Stimulated activated CD8-positive, alpha-beta memory T cell treated with anti-CD3 and anti-CD28 coated beads, Interleukin-4, amount 100 ng/mL, for 48 hours (primary cell): Measurements from ENCODE around the gene TXNDC12.
"Not testable (repeated sequence)": the region's sequence is repeated elsewhere in the genome, so short reads cannot be mapped to it uniquely, and the experiment has no call there.

Experiments
- DNase-seq: peaks from one replicate; pipeline ENCODE4 v3.0.0-alpha.2; 2020

Gene TXNDC12

DNA sequence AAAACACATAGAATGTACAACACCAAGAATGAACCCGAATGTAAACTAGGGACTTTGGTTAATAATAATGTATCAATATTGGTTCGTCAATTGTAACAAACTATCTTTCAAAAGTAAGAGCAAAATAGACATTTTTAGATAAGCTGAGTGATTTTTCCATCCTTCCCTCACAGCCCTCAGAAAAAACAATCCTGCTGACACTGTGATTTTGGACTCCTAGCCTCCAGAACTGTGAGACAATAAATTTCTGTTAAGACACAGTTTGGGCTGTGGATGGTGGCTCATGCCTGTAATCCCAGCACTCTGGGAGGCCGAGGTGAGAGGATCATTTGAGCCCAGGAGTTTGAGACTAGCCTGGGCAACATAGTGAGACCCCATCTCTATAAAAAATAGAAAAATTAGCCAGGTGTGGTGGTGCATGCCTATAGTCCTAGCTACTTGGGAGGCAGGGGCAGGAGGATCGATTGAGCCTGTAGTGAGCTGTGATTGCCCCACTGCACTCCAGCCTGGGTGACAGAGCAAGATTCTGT, 9.3 kb downstream of the TXNDC12 start:
- DNase-seq, result not testable (repeated sequence)

DNA sequence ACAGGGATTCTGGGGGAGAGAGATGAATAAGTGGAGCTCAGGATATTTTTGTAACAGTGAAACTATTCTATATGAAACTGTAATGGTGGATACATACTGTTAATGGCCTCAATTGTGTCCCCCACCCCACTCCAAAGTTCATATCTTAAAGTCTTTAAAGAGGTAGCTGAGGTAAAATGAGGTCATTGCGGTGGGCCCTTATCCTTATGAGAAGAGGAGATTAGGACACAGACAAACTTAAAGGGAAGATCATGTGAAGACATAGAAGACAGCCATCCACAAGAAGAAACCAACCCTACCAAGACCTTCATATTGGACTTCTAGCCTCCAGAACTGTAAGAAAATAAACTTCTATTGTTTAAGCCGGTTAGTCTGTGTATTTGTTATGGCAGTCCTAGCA, 9.8 kb downstream of the TXNDC12 start:
- DNase-seq, result no peak

DNA sequence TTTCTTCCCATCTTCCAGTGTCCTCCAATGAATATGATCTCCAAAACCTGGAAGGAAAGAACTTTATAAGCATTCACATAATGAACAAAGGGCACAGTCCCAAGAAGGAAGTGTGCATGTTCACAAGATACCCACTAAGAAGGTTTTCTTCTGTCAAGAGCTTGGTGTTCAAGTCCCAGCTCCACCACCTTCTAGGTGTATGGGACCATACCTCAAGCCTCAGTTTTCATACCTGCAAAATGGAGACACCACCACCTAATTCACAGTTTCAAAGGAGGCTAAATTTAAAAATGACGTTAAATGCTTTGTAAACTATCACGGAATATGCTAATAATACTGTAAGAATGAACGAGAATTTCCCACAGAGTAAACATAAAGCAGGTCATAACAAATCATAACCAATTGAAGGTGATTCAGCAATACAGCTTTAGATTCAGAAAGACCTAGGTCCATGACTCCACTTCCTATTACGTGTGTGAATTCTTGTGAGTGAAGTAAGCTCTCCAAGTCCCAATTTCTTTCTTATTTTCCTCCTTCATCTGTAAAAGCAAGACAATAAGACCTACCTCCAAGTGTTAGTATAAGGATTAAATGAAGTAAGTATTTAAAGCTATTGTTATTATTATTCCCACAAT, 13.3 kb downstream of the TXNDC12 start:
- no peak for DNase-seq

DNA sequence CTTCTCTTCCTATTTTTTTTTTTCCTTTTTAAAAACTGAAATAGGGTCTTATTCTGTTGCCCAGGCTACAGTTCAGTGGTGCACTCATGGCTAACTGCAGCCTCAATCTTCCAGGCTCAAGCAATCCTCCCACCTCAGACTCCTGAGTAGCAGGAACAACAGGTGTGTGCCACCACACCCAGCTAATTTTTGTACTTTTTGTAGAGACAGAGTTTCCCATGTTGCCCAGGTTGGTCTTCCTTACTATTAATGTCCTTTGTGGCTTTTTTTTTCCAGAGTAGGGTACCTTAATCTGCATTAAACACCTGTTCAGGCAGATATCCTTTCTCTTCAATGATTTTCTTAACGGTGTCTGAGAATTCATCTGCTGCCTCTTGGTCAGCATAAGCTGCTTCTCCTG, 17.1 kb downstream of the TXNDC12 start:
- DNase-seq, result no peak

DNA sequence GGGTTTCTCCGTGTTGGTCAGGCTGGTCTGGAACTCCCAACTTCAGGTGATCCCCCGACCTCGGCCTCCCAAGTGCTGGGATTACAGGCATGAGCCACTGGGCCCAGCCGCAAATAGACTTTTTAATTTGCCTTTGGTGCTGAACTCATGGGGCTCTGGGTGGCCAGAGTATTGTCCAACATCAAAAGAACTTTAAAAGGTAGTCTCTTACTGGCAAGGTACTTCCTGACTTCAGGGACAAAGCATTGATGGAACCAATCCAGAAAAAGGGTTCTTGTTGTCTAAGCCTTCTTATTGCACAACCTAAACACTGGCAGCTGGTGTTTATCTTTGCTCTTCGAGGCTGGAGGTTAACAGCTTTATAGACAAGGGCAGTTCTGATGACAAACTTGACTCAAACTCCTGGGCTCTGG, 17.6 kb downstream of the TXNDC12 start:
- DNase-seq, result no peak

DNA sequence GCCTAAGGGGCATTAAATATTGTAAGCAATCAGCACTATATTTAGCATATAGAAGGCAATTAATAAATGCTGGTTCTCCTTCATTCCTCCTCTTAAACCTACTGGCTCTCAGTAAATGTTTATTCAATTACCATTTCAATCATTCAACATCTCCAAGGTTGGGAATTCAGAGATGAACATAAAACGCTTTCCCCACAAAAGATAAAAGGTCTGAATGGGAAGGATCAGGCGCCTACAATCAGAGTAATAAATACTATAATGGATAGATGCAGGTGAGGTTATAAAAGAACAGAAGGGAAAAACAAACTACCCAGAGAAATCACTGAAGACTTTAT, 21.0 kb downstream of the TXNDC12 start:
- DNase-seq, result no peak

DNA sequence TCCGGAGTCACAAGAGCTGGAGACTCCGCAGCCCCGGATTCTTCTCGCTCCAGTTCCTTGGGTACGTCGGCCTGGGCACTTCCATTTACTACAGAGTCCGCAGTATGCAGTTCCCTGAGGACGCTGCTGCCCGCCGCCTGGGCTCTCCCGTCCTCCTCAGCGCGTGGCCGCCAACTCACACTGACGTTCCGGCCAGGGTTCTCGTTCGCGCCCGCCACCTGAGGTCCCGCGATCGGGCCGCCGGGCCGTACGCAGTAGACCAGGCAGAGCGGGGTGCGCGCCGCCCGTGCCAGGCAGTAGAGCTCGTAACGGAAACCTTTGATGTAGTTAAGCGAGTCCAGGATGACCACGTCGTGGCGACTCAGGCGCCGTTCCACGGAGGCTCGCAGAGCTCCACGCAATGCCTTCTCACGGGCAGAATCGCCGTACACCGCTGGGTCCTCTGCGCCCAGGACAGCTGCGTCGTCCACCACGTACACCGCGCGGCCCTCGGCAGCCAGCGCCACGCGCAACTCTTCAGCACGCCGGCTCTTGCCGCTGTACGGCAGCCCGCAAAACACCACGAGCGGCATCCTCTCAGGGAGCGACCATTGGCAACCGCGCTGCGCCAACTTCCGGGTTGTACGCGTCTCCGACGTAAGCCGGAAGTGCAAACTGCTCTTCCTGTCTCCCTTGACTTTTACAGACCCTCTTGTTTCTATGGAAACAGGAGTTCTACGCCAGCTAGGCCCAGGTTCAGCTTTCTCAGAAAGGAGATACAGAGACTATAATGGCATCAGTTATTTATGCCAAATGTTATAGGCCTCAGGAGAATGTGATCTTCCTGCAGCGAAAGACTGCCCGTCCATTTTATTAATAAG, 21.6 kb downstream of the TXNDC12 start, which contains the start of gene KTI12:
Gene KTI12 (minus strand): TSS at position 621 of the 860 bp plus-strand sequence. CDS start 49 bp downstream, at position 572.
- peak; percentile 88 for DNase-seq

DNA sequence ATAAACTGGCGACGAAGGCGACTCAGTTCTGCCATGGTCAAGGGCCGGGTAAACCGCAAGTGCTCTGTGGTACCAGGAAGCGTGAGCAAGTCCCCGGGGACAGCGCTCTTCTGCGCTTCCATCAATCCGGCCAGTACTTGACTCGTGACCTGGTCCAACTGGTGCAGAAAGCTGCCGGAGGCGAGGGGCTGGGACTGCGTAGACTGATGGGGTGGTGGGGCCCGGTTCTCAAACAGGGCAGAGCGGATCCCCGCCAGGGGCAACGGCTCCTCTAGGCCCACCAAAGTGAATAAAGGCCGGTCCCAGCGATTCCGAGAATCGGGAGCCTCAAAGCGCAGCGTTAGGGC, 22.2 kb downstream of the TXNDC12 start:
- DNase-seq, result peak; percentile 40

DNA sequence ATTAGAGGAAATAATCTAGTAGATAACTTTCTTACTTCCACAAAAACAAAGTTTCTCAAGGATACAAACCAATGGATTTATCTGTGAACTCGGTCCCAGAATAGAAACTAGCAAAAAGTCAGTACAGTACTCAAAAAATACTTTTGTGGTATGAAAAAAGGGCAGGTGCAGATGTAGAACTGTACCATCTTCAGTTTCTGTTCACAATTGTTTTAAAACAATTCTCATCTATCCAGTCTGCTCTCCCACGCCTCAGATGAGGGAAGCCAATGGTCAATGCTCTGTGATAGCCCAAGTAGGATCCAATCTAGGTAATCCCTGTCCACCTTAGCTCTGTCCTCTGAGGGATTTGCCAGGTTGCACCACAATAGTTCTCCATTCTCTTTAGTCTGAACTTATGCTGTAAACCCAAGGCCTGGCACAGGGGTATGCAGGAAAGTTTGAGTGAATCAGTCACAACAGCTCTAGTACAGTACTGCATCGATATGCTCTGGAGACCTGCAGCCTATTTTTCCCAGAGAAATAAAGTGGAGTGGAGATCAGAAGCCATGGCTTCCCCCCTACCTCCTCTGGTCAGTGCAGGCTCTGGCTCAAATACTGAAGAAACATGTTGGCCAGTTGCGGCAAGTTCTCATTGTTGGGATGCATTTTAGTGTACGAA, 22.7 kb downstream of the TXNDC12 start:
- no peak for DNase-seq

DNA sequence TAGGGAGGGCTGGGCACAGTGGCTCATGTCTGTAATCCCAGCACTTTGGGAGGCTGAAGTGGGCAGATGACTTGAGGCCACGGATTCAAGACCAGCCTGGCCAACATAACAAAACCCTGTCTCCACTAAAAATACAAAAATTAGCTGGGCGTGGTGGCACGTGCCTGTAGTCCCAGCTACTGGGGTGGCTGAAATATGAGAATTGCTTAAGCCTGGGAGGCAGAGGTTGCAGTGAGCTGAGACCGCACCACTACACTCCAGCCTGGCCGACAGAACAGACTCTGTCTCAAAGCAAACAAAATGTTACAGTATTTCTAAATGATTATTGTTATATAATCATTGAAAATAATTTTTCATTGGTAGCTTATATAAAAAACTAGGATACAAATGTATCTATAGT, 26.2 kb downstream of the TXNDC12 start:
- DNase-seq, result not testable (repeated sequence)

DNA sequence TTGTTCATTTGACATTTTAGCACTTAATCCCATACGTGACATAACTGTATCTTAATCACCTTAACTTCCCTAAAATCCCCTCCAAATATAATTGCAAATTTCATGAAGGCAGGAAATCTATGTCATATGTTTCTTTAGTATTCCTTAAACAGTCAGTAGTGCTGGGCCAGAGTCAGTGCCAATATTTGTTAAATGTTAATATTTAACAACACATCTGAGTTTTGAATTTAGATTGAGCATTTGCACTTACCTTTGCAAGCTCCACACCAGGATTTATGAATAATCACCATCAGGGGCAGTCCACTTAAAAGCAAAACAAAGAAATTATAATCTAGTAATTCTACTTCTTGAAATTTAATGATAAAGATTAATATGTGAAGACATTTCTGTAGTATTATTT, 26.7 kb downstream of the TXNDC12 start:
- no peak for DNase-seq

DNA sequence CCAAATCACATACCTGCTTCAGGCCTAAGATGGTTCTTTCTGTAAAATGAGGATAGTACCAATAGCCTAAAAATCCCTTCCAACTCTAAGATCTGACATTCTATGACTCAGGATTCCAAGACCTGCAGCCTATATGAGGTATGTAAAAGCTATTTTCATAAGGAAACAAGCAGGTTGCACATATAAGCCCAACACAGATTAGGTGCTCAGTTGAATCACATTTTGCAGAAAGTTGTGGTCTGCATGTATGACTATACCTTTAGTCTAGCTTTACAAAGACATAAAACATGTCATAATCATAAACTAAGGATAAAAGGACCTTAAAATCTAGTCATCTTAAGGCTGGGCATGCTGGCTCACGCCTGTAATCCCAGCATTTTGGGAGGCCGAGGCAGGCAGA, 28.7 kb downstream of the TXNDC12 start:
- no peak for DNase-seq

DNA sequence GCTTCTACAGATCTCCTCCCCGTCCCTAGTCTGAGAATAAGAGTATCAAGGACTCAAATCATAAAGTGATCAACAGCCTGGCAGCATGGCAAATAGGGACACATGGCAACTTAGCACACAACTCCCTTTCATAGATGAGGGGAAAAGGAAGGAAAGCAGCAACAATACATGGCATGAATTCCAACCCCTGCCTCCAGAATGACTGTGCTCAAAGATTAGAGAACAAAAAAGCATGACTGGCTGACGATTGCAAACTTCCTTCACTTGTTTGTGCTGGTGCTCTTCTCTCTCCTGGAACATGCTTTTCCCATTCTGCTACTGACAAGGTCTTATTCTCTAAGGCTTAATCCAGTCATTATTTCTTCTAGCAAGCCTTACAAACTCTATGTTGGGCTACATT, 32.9 kb downstream of the TXNDC12 start:
- DNase-seq, result no peak

DNA sequence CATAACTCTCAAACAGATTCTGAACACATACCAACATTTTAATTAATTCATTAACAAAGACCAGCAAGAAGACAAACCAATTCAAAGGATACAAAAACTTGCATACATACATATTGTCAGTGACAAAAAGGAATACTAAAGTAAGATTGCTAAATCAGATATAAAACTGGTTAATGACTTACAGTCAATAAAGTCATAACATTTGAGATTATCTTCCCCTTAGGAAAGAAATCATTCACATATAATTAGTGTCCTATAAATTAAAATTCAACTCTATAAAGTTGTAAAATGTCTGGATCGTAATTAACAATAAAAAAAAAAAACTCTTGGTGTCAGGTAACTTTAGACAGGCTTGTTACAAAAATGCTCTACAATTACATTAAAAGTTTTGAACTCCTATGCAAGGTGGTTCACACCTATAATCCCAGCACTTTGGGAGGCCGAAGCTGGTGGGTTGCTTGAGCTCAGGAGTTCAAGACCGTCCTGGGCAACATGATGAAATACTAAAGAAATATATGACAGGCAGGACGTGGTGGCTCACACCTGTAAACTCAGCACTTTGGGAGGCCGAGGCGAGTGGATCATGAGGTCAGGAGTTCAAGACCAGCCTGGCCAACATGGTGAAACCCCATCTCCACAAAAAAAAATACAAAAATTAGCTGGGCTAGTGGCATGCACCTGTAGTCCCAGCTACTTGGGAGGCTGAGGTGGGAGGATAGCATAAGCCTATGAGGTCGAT, 46.8 kb downstream of the TXNDC12 start:
- no peak for DNase-seq

DNA sequence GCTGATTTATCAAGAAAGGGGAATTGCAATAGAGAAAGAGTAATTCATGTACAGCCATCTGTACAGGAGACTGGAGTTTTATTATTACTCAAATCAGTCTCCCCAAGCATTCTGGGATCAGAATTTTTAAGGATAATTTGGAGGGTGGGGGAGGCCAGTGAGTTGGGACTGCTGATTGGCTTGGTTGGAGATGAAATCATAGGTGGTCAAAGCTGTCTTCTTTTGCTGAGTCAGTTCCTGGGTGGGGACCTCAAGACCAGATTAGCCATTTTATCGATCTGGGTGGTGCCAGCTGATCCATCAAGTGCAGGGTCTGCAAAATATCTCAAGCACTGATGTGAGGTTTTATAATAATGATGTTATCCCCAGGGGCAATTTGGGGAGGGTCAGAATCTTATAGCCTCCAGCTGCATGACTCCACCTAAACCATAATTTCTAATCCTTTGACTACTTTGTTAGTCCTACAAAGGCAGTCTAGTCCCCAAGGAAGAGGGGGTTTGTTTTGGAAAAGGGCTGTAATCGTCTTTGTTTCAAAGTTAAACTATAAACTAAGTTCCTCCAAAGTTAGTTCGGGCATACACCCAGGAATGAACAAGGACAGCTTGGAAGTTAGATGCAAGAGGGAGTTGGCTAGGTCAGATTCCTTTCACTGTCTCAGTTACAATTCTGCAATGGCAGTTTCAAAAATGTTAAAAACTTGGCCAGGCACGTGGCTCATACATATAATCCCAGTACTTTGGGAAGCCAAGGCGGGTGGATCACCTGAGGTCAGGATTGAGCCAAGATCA, 47.6 kb downstream of the TXNDC12 start:
- DNase-seq, result no peak

DNA sequence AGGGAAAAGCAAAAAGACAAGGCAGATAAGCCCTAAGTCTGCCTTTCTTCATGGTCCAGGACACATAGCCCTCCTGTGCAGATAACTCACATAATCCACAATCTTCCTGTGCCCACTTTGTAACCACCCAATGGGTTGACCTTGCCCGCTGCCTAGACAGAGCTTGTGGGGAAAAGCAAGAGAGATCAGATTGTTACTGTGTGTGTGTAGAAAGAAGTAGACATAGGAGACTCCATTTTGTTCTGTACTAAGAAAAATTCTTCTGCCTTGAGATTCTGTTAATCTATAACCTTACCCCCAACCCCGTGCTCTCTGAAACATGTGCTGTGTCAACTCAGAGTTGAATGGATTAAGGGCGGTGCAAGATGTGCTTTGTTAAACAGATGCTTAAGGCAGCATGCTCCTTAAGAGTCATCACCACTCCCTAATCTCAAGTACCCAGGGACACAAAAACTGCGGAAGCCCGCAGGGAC, 48.9 kb downstream of the TXNDC12 start:
- DNase-seq, result not testable (repeated sequence)

DNA sequence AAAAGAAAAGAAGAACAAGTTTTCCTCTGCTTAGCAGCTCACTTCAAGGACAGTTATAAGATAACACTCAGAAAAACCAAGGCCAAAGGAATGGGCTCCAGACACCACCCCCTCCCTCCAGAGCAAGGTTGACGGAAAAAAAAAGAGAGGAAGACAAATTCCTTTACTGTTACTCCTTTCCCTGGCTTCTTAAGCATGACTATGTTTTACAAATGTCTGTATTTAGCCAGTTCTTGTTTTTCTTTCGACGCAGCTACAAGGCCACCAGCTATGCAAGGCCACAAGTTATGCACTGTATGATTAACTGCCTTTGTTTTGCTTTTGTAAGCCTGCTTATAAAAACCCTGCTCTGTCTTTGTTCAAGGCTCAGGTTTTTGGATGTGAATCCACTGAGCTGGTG, 49.4 kb downstream of the TXNDC12 start:
- not testable (repeated sequence) for DNase-seq

DNA sequence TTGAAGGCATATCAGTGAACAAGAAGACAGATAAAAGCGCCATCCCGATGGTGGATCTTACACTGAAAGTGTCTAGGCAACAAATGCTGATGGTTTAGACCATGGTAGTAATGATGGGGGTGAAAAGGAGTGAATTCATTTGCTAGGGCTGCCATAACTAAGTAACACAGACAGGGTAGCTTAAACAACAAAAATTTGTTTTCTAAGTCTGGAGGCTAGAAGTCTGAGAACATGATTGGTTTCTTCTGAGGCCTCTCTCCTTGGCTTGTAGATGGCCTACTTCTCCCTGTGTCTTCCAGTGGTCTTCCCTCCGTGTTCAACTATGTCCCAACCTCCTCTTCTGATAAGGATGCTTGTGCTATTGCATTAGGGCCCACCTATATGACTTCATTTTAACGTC, 51.1 kb downstream of the TXNDC12 start:
- DNase-seq, result no peak

DNA sequence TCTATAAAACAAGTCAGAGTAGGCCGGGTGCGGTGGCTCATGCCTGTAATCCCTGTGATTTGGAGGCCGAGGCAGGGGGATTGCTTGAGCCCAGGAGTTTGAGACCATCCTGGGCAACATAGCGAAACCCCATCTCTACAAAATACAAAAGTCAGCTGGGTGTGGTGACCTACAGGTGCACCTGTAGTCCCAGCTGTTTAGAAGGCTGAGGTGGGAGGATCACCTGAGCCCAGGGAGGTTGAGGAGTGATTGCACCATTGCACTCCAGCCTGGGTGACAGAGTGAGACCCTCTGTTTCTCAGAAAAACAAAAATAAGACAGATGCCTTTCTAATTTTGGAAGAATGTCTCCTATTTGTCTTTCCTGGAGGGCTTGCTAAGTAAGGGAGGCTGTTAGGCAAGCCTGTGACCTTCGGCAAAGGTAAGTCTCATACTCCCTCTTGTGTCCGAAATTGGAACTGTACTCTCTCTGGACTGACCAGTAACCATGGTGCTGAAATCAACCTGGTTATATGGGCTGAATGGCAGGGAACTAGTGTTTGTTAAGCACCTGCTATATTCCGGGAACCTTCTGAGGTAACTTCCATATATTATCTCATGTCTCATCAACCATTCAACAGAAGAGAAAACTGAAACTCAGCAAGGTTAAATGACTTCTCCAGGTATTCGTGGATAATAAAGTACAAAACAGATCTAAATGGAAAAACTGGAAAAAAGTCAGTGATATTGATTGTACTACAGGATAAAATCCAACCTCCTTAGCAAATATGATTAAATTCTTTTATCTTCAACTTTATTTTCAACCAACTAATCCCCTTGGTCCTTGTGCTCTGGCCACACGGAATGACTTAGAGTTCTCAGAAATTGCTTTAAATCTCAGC, 52.7 kb downstream of the TXNDC12 start:
- DNase-seq, result peak; percentile 45

DNA sequence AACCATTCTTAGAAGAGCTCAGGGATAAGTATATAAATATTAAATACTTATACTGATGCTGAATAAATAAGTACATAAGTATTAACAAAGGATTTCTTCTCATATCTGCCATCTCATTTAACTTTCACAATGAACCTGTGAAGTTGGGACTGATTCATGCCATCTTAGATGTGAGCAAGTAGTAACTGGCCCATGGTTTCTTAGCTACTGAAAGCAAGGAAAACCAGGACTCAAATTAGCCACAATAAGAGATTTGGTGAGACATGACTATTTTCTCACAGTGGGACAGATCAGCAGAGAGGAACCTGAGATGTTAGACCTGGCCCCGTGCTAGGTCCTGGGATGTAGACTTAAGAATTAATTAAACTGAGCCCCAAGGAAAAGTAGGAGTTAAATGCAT, 56.3 kb downstream of the TXNDC12 start:
- DNase-seq, result no peak

DNA sequence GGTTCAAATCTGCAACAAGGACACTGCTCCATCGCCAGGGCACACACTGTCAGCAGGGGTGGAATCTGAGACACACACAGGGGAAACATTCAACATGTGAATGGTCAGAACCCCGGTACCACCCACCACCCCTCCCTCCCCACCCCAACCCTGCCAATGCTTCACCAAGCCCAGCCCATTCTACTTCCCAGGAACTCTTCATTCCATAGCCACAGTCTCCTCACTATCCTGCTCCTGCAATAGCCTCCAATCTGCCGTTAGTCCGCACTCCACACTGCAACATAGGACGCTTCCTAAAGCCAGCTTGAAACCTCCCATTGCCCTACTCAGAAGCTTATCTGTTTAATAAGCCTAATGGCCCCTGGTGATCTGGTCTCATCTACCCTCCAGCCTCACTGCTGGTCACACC, 57.0 kb downstream of the TXNDC12 start:
- no peak for DNase-seq
